CD1c-positive myeloid dendritic cell (primary cell): ENCODE measurements around the gene NRCAM.

Source experiments
- DNase-seq: peaks from one replicate; pipeline ENCODE4 v3.0.0-alpha.2; 2016; ENCODE audit errors: extremely low spot score

Gene NRCAM

GRCh38 chr7:108459922-108460551 lies 3.8 kb upstream of the NRCAM start:
- DNase-seq, result no peak

DNA sequence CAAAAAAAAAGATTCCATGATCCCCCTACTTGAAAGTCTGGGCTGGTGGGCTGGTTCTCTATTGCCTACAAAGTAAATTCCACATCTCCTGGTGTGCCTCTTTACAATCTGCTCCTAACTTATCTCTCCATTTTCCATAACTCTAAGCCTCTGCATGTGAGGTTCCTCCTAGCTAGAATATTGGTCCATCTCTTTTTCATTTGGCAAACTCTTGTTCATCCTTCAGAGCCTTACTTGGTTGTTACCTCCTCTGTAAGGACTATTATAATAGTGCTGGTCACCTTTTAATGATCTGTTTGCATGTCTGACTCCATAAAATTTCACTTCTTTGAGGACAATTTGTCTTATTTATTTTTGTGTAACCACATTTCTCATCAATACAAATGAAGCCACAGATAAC lies 1.6 kb upstream of the NRCAM start:
- no peak for DNase-seq

DNA sequence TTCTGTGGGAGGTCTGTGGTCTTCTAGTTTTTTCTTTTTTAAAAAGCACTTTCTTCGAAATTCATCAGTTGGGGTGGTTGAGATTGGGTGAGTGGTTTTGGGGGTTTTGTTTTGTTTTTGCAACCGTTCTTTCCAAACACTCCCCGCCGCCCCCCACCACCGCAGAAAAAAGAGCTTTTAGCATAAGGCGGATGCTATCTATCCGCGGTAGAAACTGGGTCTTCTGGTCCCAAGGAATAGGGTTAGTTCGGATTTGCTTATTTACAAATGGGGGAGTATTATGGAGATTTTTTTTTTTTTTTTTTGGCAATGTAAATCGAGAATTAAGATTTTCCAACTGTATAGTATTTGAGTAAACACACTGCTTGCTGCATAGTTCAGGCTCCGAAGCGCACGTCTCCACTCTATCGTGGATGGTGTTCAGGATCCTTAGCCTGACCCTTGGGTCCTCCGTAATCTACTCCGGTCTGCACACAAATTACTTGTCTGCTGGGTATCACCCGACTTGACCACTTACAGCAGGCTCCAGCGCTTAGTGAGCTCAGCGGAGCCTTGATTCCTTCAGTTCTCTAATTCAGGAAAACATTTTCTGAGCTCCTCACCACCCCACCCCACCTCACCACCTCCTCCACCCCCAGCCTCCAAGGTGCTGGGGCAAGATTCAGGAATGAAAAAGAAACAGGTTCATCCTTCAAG lies 757 bp upstream of the NRCAM start:
- no peak for DNase-seq

DNA sequence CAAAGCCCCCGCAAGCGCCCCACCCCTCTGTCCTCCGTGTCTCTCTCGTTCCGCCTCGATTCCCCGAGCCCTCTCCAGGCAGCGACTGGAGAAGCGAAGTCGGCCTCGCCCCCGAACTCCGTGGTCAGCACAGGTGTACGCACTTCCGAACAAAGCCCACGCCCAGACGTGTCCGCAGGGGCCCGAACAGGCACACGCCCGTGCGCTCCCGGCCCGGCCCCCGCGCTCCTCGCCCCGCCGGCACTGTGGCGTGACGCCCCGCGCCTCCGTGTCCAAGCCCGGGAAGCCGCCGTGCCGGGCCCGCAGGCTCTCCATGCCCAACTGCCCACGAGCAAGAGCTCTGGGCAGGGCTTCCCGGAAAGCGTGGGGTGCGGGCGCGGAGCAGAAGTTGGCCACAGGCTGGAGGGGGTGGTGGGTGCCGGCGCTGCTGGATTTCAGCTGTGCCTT lies 662 bp downstream of the NRCAM start:
- DNase-seq, result peak; percentile 54

DNA sequence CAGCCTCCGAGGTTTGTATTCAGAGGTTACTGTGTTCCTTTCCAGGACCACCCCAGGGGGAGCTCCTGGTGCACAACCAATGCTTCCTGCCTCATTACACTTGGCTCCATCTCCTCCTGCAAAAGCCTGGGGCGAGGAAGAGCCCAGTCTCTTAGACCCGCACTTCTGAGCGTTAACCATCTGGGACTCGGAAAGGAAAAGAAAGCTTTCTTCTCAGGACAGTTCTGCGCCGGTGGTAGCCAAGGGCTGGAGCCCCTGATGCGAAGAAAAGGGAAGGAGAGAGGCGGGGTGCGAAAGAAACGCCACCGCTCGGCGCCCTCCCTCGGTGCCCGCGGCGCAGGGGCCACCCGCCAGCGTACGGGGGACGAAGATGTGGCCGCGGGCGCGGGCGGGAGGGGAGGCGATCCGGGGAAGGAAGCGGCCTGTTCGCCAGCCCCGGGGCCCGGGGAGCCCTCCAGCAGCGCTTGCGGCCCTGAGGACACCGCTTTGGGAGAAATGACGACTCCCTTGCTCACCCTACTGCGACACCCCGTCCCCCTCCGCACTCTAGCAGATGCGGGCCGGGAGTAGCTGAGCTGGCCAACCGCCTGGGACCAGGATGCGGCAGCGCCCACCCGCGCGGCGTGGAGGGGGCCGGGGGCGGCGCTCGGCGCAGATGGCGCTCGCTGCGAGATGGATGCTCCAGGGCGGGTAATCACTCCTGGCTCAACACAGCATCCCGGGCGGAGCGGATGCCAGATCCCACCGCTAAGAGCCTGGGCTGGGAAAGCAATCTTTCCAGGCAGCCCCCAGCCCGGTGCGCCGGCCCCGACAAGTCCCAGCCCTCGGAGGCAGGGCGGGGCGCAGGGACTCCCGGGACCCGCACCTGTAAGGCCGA lies 1.3 kb downstream of the NRCAM start:
- peak; percentile 6 for DNase-seq

- DNase-seq, result no peak
Observed at GRCh38 chr7:108454317-108454673, 1.9 kb downstream of the NRCAM start.

DNA sequence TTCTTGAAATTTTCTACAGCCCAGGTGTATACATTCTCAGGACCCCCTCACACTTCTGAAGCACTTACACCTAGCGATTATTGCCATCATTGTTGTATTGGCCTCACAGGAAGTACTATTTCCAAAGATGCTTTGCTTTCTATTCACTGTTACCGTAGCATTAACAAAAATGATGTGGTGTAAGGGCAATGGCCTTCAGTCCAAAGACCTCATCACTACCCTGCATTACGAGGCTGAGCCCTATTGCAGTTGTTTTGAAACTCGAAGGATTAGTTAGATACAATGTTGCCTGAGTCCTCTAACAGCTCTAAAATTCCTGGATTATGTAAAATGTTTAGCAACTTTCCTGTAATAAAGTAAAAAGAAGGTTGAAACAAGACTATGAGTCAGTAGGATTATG lies 2.9 kb downstream of the NRCAM start:
- no peak for DNase-seq

DNA sequence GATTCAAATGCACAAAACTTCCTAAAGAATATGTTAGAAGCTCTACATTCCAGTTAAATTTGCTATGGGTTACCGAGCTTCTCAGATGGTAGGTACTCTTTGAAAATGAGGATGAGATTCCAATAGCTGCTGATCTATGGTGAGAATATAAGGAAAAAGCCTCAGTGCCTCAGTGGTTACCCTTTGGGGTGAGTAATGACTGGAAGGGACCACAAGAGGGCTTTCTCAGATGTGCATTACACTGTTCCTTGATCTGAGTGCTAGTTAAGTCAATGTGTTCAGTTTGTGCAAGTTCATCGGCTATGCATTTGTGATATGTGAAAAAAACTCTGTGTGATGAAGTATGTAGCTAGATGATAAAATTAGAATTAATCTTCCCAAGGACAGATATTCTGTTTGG lies 3.5 kb downstream of the NRCAM start:
- DNase-seq, result peak; percentile 19

GRCh38 chr7:108451296-108451848 lies 4.9 kb downstream of the NRCAM start:
- no peak for DNase-seq

GRCh38 chr7:108450160-108450559 lies 6.1 kb downstream of the NRCAM start:
- DNase-seq, result no peak

DNA sequence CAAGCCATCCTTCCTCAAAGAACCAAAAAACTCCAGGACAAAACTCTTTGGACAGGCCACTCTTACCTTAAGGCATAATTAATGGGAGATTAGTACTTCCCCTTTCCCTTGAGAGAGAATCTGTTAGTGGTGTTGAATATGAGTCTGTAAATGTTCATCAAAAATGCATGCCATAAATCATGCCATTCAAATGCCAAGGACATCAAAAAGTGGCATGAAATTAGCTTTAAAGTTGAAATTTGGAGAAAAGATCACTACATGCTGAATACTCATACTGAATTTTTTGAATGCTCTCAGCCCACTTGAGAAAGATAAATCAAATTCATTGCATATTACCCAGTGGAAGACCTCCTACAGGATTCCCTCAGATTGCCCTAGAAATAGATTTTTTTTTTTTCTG lies 6.7 kb downstream of the NRCAM start:
- no peak for DNase-seq

GRCh38 chr7:108448584-108449505 lies 7.4 kb downstream of the NRCAM start:
- no peak for DNase-seq

DNA sequence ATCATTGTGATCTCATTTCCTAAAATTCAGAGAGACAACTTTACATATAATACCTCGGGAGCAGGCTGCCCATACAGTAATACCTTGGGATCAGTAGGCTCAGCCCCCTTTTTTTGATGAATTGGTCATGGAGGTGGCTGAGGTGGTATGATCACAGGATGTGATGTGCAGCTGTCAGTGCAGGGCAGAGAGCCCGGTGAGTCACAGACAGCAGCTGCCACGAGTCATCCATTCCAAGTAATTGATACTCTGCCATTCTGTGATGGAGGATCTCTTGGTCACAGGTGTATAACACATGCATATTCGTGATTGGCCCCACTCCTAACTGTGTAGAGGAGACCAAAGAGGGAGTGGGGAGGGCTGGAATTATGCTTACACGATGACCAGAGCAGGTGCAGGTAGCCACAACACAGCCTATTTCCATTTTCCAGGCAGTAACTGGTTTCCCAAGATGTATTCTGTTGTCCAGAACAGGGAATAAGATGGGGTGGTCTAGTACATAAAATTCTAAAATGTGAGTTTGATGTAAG lies 14.1 kb downstream of the NRCAM start:
- DNase-seq, result no peak

DNA sequence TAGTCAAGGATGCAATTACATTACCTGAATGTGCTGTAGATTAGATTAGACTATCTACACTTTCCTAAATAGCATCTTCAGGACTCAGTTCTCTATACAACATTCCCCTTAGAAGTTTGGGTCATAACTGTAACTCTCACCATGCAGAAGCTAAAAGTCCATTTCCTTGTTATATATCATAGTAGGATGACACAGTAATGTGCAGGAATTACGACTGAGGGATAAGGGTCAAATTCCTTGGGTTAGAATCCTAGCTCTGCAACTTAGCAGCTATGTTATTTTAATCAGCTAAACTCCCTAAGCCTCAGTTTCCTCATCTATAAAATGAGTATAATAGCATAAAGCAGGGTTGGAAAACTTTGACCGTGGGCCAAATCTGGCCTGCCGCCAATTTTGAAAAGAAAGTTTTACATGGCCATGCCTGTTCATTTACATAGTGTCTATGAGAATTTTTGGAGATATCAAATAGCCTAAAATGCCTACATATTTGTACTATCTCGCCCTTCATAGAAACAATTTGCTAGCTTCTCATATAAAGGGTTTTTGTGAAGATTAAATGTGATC lies 14.8 kb downstream of the NRCAM start:
- no peak for DNase-seq

DNA sequence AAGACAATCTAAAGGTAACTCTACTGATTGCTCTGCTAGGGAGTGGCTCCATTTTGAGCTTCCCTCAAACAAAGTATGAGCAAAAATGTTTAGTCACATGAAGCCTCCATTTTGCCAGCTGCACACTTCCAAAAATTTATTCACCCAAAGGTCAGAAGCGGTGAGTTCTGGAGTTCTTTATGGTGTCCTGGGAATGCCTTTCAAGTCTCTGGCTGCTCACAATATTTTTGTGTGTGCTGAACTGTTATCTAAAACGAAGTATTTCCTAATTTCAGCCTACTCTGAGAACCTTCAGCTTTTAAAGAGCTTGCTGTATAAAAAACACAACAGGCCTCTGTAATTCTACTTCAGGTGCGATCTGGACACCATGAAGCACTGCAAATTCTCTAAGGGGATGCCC lies 15.6 kb downstream of the NRCAM start:
- DNase-seq, result no peak

DNA sequence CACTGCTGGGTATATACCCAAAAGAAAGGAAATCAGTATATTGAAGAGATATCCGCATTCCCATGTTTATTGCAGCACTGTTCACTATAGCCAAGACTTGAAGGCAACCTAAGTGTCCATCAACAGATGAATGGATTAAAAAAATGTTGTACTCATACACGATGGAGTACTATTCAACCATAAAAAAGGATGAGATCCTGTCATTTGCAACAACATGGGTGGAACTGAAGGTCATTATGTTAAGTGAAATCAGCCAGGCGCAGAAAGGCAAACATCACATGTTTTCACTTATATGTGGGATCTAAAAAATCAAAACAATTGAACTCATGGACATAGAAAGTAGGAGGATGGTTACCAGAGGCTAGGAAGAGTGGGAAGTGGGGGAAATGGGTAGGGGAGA lies 19.3 kb downstream of the NRCAM start:
- DNase-seq, result no peak

DNA sequence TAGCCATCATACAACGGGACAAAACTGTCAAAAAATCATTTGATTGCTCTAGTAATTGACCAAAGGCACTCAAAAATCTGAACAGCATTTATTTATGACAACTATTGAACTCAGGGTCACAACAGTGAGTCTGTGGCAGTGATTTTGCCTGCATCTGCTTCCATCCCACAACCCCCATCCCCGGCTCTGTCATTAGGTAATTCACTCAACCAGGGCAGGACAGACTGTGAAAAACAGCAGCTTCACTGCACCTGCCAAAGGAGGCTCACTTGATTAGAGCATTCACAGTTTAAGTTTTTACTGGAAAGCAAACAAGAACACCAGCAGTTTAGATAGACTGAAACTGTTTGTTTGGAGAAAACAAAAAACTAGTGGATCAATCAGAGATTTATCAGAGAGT lies 22.2 kb downstream of the NRCAM start:
- DNase-seq, result no peak

- no peak for DNase-seq
Observed at GRCh38 chr7:108431099-108431498, 25.1 kb downstream of the NRCAM start.

- DNase-seq, result no peak
Observed at GRCh38 chr7:108430664-108431063, 25.6 kb downstream of the NRCAM start.

GRCh38 chr7:108427766-108428165 lies 28.5 kb downstream of the NRCAM start:
- DNase-seq, result no peak
